ENCODE measurements around the gene SFRP4. TPM values are rescaled to one million over a fixed set of nuclear protein-coding genes. Genes with fewer than 3 reads are reported as not detected.

SFRP4 gene
- total and polyA plus RNA-seq, 2 donors (not counting 3 experiments of a cell fraction or from before 2014, with no cell fraction given) = not detected

GRCh38 chr7:37961251-37961650 lies 44.6 kb upstream of the SFRP4 start:
- Histone ChIP-seq H3K27me3 (ENCODE audit: control insufficient read depth in 2 of 2, insufficient read depth in 2 of 2, low read length in 2 of 2) (no peaks in the 10 kb centered on the region), H2AFZ (ENCODE audit: low read depth, low read length) (no peak overlapping the region), H3K79me2 (ENCODE audit: control insufficient read depth, insufficient read depth, low read length) (no peaks in the 10 kb centered on the region), H3K9ac (replicated peaks; ENCODE audit: extremely low read depth, insufficient read depth, low read length) (no peak overlapping the region), H3K27ac (ENCODE audit: insufficient read depth, low read depth, low read length) (no peak overlapping the region), H3K4me2 (ENCODE audit: insufficient read depth, low read length) (no peak overlapping the region), H3K4me3 (replicated peaks in 1 of 3; ENCODE audit: insufficient read depth in 1 of 3, low read depth in 1 of 3, low read length in 3 of 3) (no peak overlapping the region), H3K9me3 (replicated peaks; ENCODE audit: control insufficient read depth, insufficient read depth, low read length) (no peaks in the 10 kb centered on the region), H3K9me1 (replicated peaks; ENCODE audit: control insufficient read depth, extremely low read depth, insufficient read depth, low read length) (no peaks in the 10 kb centered on the region), H4K20me1 (replicated peaks; ENCODE audit: control insufficient read depth, extremely low read depth, insufficient read depth, low read length) (no peaks in the 10 kb centered on the region), H3K36me3 (ENCODE audit: control insufficient read depth in 2 of 2, extremely low read depth in 1 of 2, insufficient read depth in 2 of 2, low read length in 2 of 2) (no peaks in the 10 kb centered on the region), H3K4me1 (ENCODE audit: control insufficient read depth, extremely low read depth, insufficient read depth, low read length) (no peaks in the 10 kb centered on the region)
- TF ChIP-seq GATA2 (IDR thresholded peaks at IDR 0.05; ENCODE audit: insufficient read depth, insufficient read length, low read depth, low read length) (no peak), MAX (IDR thresholded peaks at IDR 0.05; ENCODE audit: insufficient read depth, insufficient read length) (no peak), JUN (IDR thresholded peaks at IDR 0.05; ENCODE audit: borderline replicate concordance, insufficient read depth, insufficient read length, low read depth) (no peak), FOS (IDR thresholded peaks at IDR 0.05; ENCODE audit: borderline replicate concordance, insufficient read depth, low read length) (no peak), MYC (IDR thresholded peaks at IDR 0.05; ENCODE audit: low read depth, low read length) (no peak), CTCF (IDR thresholded peaks at IDR 0.05; ENCODE audit: extremely low read depth in 1 of 2, insufficient read depth in 1 of 2, low read depth in 1 of 2, low read length in 2 of 2) (no peak), POLR2AphosphoS5 (IDR thresholded peaks at IDR 0.05; ENCODE audit: insufficient read depth, low read depth, low read length) (no peak)
- DNase-seq (ENCODE audit: low read depth, low spot score) (no peak), FAIRE-seq (no peak)
- BruUV-seq (replicated peaks) = no TSS peak
- ChIA-PET CTCF (no interaction called here), POLR2A (no interaction called here)
- dilution Hi-C loops (cut with MboI; ENCODE audit: extremely low pct_ligation_motif_present, low sequenced_read_pairs) (no loop called here), intact Hi-C loops (cut with micrococcal nuclease) (no loop called here)
